ENCODE data around the gene ZNF407.

DNA sequence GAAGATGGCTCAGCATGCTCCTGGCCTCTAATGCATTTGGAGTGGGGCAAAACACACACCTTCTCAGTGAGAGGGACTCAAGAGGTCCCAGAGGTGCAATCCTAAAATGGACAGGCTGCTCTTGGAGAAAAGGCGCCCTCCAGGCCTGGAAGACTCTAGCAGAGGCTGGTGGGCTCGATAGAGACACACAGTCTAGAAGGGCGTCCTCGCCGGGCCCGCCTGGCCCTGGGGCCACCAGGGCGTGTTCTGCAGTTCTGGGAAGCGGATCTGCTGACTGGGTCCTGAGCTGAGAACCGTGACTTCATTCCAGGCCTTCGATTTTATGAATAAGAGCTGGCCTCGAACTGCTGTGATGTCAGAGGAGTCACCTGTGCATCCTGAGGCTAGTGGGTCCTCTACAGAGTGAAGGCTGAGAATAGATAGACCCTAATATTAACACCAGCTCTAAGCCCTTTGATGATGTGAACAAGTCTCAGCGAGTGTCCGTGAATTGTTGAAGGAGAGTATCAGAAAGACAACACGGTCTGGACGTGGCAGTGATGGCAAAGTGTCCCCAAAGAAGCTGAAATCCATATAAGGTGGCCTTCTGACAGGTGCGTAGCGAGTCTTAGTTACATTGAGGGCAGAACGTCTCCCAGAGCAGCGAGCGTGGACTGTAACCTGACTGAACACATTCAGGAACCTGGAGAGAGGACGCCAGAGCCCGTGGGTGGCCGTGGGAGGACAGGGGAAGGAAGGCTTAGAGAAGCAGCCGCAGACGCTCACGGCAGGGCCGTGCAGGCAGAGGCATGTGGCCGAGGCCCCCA, 474.4 kb downstream of the ZNF407 start:
- TF ChIP-seq FOXK2 (IDR thresholded peaks at IDR 0.05) (no peak), SP1 (IDR thresholded peaks at IDR 0.05) (no peak), NFRKB (IDR thresholded peaks at IDR 0.05) (no peak), BHLHE40 (IDR thresholded peaks at IDR 0.05; ENCODE audit: borderline replicate concordance) (no peak), FOXA1 (IDR thresholded peaks at IDR 0.05) (no peak), CTBP1 (IDR thresholded peaks at IDR 0.05; ENCODE audit: borderline replicate concordance) (no peak), SUZ12 (IDR thresholded peaks at IDR 0.05) (no peak), ELF4 (IDR thresholded peaks at IDR 0.05) (no peak), TARDBP (IDR thresholded peaks at IDR 0.05) (no peak), HDGF (IDR thresholded peaks at IDR 0.05; ENCODE audit: borderline replicate concordance) (no peak)
